Dedifferentiated amniotic fluid mesenchymal stem cell (primary cell): ENCODE results near the gene NPIPA1.
"Not testable (repeated sequence)": the region's sequence is repeated elsewhere in the genome, so short reads cannot be mapped to it uniquely, and the experiment has no call there.

Experiments used
- DNase-seq: peaks from one replicate; pipeline ENCODE4 v3.0.0-alpha.2; 2016; ENCODE audit errors: extremely low spot score

NPIPA1 gene

GRCh38 chr16:14937143-14937542 lies at the start of gene NPIPA1:
NPIPA1 (plus strand) TSS chr16:14937443; CDS start chr16:14937443, 0 bp downstream.
- not testable (repeated sequence) for DNase-seq

GRCh38 chr16:14892111-14892510 lies 45.1 kb upstream of the NPIPA1 start:
- DNase-seq, result not testable (repeated sequence)

DNA sequence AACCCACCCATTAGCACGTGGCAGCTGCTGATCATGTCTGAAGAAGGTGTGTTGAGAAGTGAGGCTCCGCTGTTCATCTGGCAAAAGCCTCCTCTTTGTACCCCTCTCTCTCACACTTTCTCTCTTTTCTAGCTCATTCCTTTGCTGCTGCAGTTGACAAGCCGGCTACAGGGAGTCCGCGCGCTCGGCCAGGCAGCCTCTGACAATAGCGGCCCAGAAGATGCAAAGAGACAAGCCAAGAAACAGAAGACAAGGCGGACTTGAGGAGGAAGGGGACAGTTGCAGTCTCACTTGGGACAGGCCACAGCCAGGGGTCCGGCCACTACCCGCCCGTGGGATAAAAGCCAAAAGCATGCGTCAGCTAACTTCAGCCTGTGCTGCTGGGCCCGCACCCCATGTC lies 41.9 kb upstream of the NPIPA1 start:
- not testable (repeated sequence) for DNase-seq

- DNase-seq, result not testable (repeated sequence)
Observed at GRCh38 chr16:14896023-14896422, 41.2 kb upstream of the NPIPA1 start.

DNA sequence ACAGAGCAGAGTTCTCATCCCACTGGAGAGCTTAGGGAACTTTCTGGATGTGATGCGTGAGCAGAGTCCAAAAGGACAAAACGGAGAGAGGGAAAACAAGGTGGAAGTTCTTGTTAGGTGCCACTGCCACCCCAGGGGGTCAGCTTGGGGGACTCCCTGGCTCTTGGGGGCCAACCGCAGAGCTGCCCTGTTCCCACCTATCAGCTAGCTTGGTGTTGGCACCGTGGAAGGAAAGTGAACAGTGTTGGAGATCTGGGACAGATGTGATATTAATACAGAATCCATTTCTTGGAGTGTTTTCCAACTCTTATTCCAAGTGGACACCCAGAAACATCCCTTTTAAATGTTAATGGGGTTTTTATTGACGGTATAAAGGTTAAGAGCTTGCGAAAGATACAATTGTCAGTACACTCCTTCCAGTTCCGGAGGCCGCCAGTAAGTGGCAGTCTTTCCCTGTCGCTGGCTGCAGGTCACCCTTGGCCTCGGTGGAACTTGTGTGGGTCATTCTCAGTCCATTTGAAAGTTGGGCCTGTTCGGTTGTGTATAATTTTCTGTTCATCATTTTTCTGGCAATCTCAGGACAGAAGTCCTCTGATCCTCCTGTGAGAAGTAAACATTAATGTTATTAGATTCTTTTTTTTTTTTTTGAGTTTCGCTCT lies 40.1 kb upstream of the NPIPA1 start:
- DNase-seq, result not testable (repeated sequence)

DNA sequence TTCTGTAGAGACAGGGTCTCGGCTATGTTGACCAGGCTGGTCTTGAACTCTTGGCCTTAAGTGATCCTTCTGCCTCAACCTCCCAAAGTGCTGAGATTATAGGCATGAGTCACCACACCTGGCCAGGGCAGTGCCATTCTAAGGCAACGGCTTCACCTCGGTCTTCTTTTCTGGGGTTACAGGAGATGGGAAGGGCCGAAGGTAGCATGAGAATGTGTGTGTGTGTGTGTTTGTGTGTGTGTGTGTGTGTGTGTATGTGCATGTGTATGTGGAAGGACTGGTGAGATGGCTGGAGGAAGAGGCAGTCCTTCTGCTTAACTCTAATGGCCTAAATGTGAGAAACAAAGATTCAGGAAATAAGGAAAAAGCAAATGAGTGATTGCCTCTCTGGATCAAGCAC lies 39.1 kb upstream of the NPIPA1 start:
- DNase-seq, result peak; percentile 6

DNA sequence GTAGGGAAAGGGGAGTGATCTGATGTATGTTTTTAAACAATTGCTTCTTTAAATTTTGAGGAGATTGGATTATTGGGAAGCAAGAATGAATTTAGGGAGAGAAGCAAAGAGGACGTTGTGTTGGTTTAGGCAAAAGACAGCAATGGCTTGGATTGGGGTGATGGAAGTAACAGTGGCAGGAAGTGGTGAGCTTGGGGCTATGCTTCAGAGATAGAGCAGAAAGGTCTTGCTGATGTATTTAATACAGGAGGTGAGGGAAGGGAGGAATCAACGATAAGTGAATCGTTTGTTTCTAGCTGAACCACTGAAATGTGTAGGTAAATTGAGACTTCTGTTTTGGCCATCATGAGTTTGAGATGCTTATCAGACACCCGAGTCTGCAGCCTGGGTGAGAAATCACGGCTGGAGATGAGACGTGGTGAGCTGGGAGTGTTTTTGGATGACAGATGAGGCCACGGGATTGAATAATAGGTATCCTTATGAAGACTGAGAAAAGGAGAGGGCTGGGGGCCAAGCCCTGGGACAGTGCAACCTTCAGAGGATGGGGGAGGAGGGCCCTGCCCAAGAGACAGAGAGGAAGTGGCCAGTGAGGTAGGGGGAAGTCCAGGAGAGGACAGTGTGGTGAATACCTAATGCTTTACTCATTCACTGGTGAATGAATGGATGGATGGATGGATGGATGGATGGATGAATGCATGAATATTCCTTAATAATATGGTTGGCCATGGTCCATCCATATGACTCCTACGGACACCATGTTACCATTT lies 33.9 kb upstream of the NPIPA1 start:
- not testable (repeated sequence) for DNase-seq

- DNase-seq, result not testable (repeated sequence)
Observed at GRCh38 chr16:14909744-14910143, 27.5 kb upstream of the NPIPA1 start.

DNA sequence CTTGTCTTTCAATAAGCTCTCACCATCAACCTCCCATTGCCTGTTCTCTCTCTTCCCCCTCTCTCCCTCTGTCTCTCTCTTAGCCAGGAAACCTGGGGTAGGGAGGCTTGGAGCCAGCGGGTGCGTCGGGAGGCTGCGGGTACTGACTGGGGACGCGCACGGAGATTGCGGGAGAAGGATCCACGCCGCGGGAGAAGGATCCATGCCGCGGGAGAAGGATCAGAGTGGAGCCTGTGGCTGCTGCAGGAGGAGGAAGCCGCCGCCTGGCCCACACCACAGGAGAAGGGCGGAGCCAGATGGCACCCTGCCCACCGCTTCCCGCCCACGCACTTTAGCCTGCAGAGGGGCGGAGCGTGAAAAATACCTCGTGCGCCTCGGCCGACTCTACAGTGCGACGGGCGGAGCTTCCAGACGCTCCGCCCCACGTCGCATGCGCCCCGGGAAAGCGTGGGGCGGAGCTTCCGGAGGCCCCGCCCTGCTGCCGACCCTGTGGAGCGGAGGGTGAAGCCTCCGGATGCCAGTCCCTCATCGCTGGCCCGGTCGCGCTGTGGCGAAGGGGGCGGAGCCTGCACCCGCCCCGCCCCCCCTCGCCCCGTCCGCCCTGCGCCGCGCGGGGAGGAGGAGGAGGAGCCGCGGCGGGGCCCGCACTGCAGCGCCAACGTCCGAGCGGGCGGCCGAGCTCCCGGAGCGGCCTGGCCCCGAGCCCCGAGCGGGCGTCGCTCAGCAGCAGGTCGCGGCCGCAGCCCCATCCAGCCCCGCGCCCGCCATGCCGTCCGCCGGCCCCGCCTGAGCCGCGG lies 26.2 kb upstream of the NPIPA1 start:
- not testable (repeated sequence) for DNase-seq

DNA sequence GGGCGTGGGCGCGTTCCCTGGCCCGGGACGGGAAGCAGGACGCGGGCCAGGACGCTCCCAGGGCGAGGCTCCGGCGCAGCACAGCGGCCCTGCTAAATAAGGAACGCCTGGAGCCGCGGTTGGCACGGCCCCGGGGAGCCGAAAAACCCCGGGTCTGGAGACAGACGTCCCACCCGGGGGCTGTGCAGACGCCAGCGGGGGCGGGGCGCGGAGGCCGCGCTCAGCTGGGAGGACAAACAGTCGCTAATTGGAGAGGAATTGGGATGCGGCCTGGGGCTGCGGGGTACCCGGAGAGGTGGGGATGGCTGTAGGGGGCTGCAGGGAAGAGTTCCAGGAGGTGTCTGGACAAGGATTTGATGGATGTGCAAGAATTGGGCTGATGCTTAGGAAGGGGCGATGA lies 25.3 kb upstream of the NPIPA1 start:
- not testable (repeated sequence) for DNase-seq

- DNase-seq, result not testable (repeated sequence)
Observed at GRCh38 chr16:14912588-14912987, 24.7 kb upstream of the NPIPA1 start.

GRCh38 chr16:14918504-14918903 lies 18.7 kb upstream of the NPIPA1 start:
- not testable (repeated sequence) for DNase-seq

GRCh38 chr16:14919837-14920600 lies 17.2 kb upstream of the NPIPA1 start:
- DNase-seq, result not testable (repeated sequence)

DNA sequence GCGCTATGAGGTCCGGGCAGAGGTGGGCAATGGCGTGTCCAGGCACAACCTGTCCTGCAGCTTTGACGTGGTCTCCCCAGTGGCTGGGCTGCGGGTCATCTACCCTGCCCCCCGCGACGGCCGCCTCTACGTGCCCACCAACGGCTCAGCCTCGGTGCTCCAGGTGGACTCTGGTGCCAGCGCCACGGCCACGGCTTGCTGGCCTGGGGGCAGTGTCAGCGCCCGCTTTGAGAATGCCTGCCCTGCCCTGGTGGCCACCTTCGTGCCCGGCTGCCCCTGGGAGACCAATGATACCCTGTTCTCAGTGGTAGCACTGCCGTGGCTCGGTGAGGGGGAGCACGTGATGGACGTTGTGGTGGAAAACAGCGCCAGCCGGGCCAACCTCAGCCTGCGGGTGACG lies 15.0 kb upstream of the NPIPA1 start:
- DNase-seq, result not testable (repeated sequence)

- not testable (repeated sequence) for DNase-seq
Observed at GRCh38 chr16:14922968-14923367, 14.3 kb upstream of the NPIPA1 start.

DNA sequence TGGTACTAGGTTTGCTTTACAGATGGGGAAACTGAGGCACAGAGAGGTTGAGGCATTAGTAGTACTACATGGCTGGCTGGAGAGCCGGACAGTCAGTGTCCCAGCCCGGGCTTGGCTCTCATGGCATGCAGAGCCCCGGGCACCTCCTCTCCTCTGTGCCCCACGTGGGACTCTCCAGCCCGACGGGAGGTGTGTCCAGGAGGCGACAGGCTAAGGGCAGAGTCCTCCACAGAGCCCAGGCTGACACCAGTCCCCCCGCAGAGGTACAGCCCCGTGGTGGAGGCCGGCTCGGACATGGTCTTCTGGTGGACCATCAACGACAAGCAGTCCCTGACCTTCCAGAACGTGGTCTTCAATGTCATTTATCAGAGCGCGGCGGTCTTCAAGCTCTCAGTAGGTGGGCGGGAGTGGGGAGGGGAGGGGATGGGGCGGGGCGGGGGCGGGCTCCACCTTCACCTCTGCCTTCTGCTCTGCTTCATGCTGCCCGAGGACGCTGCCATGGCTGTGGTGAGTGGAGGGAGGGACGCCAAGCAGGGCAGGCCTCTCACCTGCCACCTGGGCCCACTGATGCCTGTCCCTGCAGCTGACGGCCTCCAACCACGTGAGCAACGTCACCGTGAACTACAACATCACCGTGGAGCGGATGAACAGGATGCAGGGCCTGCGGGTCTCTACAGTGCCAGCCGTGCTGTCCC lies 13.7 kb upstream of the NPIPA1 start:
- not testable (repeated sequence) for DNase-seq

- not testable (repeated sequence) for DNase-seq
Observed at GRCh38 chr16:14924359-14924758, 12.9 kb upstream of the NPIPA1 start.

GRCh38 chr16:14924982-14925381 lies 12.3 kb upstream of the NPIPA1 start:
- not testable (repeated sequence) for DNase-seq

DNA sequence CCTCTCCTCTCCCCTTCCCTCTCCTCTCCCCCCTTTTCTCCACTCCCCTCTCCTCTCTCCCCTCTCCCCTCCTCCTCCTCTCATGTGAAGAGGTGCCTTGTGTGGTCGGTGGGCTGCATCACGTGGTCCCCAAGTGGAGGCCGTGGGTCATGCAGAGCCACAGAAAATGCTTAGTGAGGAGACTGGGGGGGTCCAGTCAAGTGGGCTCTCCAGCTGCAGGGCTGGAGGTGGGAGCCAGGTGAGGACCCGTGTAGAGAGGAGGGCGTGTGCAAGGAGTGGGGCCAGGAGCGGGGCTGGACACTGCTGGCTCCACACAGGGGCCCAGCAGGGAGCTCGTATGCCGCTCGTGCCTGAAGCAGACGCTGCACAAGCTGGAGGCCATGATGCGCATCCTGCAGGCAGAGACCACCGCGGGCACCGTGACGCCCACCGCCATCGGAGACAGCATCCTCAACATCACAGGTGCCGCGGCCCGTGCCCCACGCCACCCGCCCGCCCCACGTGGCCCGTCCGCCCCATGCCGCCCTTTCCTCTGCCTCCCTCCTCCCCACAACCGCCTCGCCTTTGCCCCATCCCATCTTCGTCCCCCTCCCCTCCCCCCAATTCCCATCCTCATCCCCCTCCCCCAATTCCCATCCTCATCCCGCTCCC lies 9.1 kb upstream of the NPIPA1 start:
- DNase-seq, result not testable (repeated sequence)

DNA sequence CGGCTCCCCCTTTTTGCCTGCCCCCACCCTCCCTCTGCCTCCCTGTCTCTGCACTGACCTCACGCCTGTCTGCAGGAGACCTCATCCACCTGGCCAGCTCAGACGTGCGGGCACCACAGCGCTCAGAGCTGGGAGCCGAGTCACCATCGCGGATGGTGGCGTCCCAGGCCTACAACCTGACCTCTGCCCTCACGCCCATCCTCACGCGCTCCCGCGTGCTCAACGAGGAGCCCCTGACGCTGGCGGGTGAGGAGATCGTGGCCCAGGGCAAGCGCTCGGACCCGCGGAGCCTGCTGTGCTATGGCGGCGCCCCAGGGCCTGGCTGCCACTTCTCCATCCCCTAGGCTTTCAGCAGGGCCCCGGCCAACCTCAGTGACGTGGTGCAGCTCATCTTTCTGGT lies 8.1 kb upstream of the NPIPA1 start:
- not testable (repeated sequence) for DNase-seq
